ENCODE data around the gene CACNG7. TPM values are rescaled to one million over a fixed set of nuclear protein-coding genes. Genes with fewer than 3 reads are reported as not detected.
A peak's percentile ranks its signal among the peaks of the same experiment; 100 is the strongest.

Gene CACNG7
- total RNA-seq, 1 donor from 2014 or later: not detected

GRCh38 chr19:53871454-53871853 lies 37.6 kb upstream of the CACNG7 start:
- intact Hi-C loops (cut with micrococcal nuclease): no loop called here
- Mint-ChIP-seq H3K9me3 (no peaks in the 10 kb centered on the region), H3K36me3 (ENCODE audit: low read depth) (peaks cover 43% of the 10 kb centered on the region), H3K27ac (peak overlapping the region; percentile 64), H3K27me3 (ENCODE audit: low read depth) (no peaks in the 10 kb centered on the region), H3K4me3 (ENCODE audit: low read depth) (peak overlapping the region; percentile 78), H3K4me1 (ENCODE audit: low read depth) (peaks cover 49% of the 10 kb centered on the region)
- no peak for DNase-seq (ENCODE audit: low spot score)

GRCh38 chr19:53872762-53873161 lies 36.3 kb upstream of the CACNG7 start:
- H3K36me3 Mint-ChIP-seq (ENCODE audit: low read depth): peaks cover 50% of the 10 kb centered on the region
- peaks cover 52% of the 10 kb centered on the region for H3K4me1 Mint-ChIP-seq (ENCODE audit: low read depth)
- H3K9me3 Mint-ChIP-seq: no peaks in the 10 kb centered on the region
- no peak overlapping the region for H3K4me3 Mint-ChIP-seq (ENCODE audit: low read depth)
- no peaks in the 10 kb centered on the region for H3K27me3 Mint-ChIP-seq (ENCODE audit: low read depth)
- H3K27ac Mint-ChIP-seq: peak overlapping the region; percentile 42
- intact Hi-C loops (cut with micrococcal nuclease): no loop called here
- no peak for DNase-seq (ENCODE audit: low spot score)

- H3K4me1 Mint-ChIP-seq (ENCODE audit: low read depth): peaks cover 57% of the 10 kb centered on the region
- H3K36me3 Mint-ChIP-seq (ENCODE audit: low read depth): peaks cover 50% of the 10 kb centered on the region
- H3K27ac Mint-ChIP-seq: peak overlapping the region; percentile 84
- intact Hi-C loops (cut with micrococcal nuclease): no loop called here
- H3K27me3 Mint-ChIP-seq (ENCODE audit: low read depth): no peaks in the 10 kb centered on the region
- DNase-seq (ENCODE audit: low spot score): no peak
- H3K9me3 Mint-ChIP-seq: no peaks in the 10 kb centered on the region
- H3K4me3 Mint-ChIP-seq (ENCODE audit: low read depth): peak overlapping the region; percentile 54
Observed at GRCh38 chr19:53873773-53874605, 35.1 kb upstream of the CACNG7 start.

- DNase-seq (ENCODE audit: low spot score): no peak
- Mint-ChIP-seq H3K27ac (peak overlapping the region; percentile 84), H3K27me3 (ENCODE audit: low read depth) (no peaks in the 10 kb centered on the region), H3K4me3 (ENCODE audit: low read depth) (peak overlapping the region; percentile 54), H3K36me3 (ENCODE audit: low read depth) (peaks cover 50% of the 10 kb centered on the region), H3K9me3 (no peaks in the 10 kb centered on the region), H3K4me1 (ENCODE audit: low read depth) (peaks cover 57% of the 10 kb centered on the region)
- intact Hi-C loops (cut with micrococcal nuclease): no loop called here
Observed at GRCh38 chr19:53874606-53874990, 34.5 kb upstream of the CACNG7 start.

GRCh38 chr19:53875602-53876325 lies 33.3 kb upstream of the CACNG7 start:
- no peaks in the 10 kb centered on the region for H3K9me3 Mint-ChIP-seq
- H3K27ac Mint-ChIP-seq: peak overlapping the region; percentile 19
- H3K36me3 Mint-ChIP-seq (ENCODE audit: low read depth): peaks cover 46% of the 10 kb centered on the region
- H3K4me1 Mint-ChIP-seq (ENCODE audit: low read depth): peaks cover 52% of the 10 kb centered on the region
- no peak for DNase-seq (ENCODE audit: low spot score)
- no peak overlapping the region for H3K4me3 Mint-ChIP-seq (ENCODE audit: low read depth)
- intact Hi-C loops (cut with micrococcal nuclease): no loop called here
- no peaks in the 10 kb centered on the region for H3K27me3 Mint-ChIP-seq (ENCODE audit: low read depth)

- H3K4me1 Mint-ChIP-seq (ENCODE audit: low read depth): peaks cover 45% of the 10 kb centered on the region
- H3K27ac Mint-ChIP-seq: peak overlapping the region; percentile 7
- no peak for DNase-seq (ENCODE audit: low spot score)
- no peak overlapping the region for H3K4me3 Mint-ChIP-seq (ENCODE audit: low read depth)
- intact Hi-C loops (cut with micrococcal nuclease): no loop called here
- H3K27me3 Mint-ChIP-seq (ENCODE audit: low read depth): no peaks in the 10 kb centered on the region
- H3K36me3 Mint-ChIP-seq (ENCODE audit: low read depth): peaks cover 38% of the 10 kb centered on the region
- no peaks in the 10 kb centered on the region for H3K9me3 Mint-ChIP-seq
Observed at GRCh38 chr19:53876651-53877224, 32.3 kb upstream of the CACNG7 start.

GRCh38 chr19:53877361-53877766 lies 31.7 kb upstream of the CACNG7 start:
- Mint-ChIP-seq H3K27ac (peak overlapping the region; percentile 7), H3K9me3 (no peaks in the 10 kb centered on the region), H3K36me3 (ENCODE audit: low read depth) (peaks cover 38% of the 10 kb centered on the region), H3K4me1 (ENCODE audit: low read depth) (peaks cover 45% of the 10 kb centered on the region), H3K27me3 (ENCODE audit: low read depth) (no peaks in the 10 kb centered on the region), H3K4me3 (ENCODE audit: low read depth) (no peak overlapping the region)
- intact Hi-C loops (cut with micrococcal nuclease): no loop called here
- DNase-seq (ENCODE audit: low spot score): peak; percentile 50

GRCh38 chr19:53878776-53879139 lies 30.3 kb upstream of the CACNG7 start:
- Mint-ChIP-seq H3K36me3 (ENCODE audit: low read depth) (peaks cover 28% of the 10 kb centered on the region), H3K27me3 (ENCODE audit: low read depth) (peaks cover 8% of the 10 kb centered on the region), H3K27ac (no peak overlapping the region), H3K4me1 (ENCODE audit: low read depth) (peaks cover 37% of the 10 kb centered on the region), H3K9me3 (no peaks in the 10 kb centered on the region), H3K4me3 (ENCODE audit: low read depth) (no peak overlapping the region)
- intact Hi-C loops (cut with micrococcal nuclease): loop anchor here (1.0 kb wide), 1 partner anchor 9 kb away; no protein-coding TSS in a partner anchor
- no peak for DNase-seq (ENCODE audit: low spot score)

GRCh38 chr19:53879140-53880081 lies 29.7 kb upstream of the CACNG7 start:
- no peak overlapping the region for H3K4me3 Mint-ChIP-seq (ENCODE audit: low read depth)
- intact Hi-C loops (cut with micrococcal nuclease): loop anchor here (1.0 to 2.0 kb wide), 2 partner anchors 10 to 37 kb away; no protein-coding TSS in a partner anchor
- H3K9me3 Mint-ChIP-seq: no peaks in the 10 kb centered on the region
- peaks cover 12% of the 10 kb centered on the region for H3K27me3 Mint-ChIP-seq (ENCODE audit: low read depth)
- DNase-seq (ENCODE audit: low spot score): peak; percentile 75
- H3K36me3 Mint-ChIP-seq (ENCODE audit: low read depth): peaks cover 22% of the 10 kb centered on the region
- H3K27ac Mint-ChIP-seq: no peak overlapping the region
- peaks cover 33% of the 10 kb centered on the region for H3K4me1 Mint-ChIP-seq (ENCODE audit: low read depth)

- H3K9me3 Mint-ChIP-seq: no peaks in the 10 kb centered on the region
- intact Hi-C loops (cut with micrococcal nuclease): loop anchor here (2.0 kb wide), 1 partner anchor 38 kb away; no protein-coding TSS in a partner anchor
- peaks cover 22% of the 10 kb centered on the region for H3K4me1 Mint-ChIP-seq (ENCODE audit: low read depth)
- peaks cover 12% of the 10 kb centered on the region for H3K36me3 Mint-ChIP-seq (ENCODE audit: low read depth)
- peaks cover 23% of the 10 kb centered on the region for H3K27me3 Mint-ChIP-seq (ENCODE audit: low read depth)
- H3K4me3 Mint-ChIP-seq (ENCODE audit: low read depth): no peak overlapping the region
- DNase-seq (ENCODE audit: low spot score): no peak
- H3K27ac Mint-ChIP-seq: no peak overlapping the region
Observed at GRCh38 chr19:53880711-53881481, 28.2 kb upstream of the CACNG7 start.

GRCh38 chr19:53881482-53882390 lies 27.3 kb upstream of the CACNG7 start, which contains the start of gene PRKCG:
Gene PRKCG (plus strand): TSS chr19:53882197. CDS start chr19:53882495, 298 bp downstream.
- Mint-ChIP-seq H3K9me3 (no peaks in the 10 kb centered on the region), H3K27me3 (ENCODE audit: low read depth) (peaks cover 23% of the 10 kb centered on the region), H3K4me1 (ENCODE audit: low read depth) (peaks cover 19% of the 10 kb centered on the region), H3K4me3 (ENCODE audit: low read depth) (peak within 1 kb of the TSS; percentile 30), H3K27ac (no peak within 1 kb of the TSS), H3K36me3 (ENCODE audit: low read depth) (peaks cover 5% of the 10 kb centered on the region)
- intact Hi-C loops (cut with micrococcal nuclease): loop anchor here (2.0 kb wide), 2 partner anchors 29 to 39 kb away; no protein-coding TSS in a partner anchor
- peak; percentile 51 for DNase-seq (ENCODE audit: low spot score)
